GM19025 (cell line): Measurements from ENCODE around the gene NDRG3.

ENCODE experiments used
- ATAC-seq: cut with Tn5 transposase; IDR thresholded peaks from one replicate; pipeline ENCODE4 v1.9.1; 2021; ENCODE audit warnings: mild to moderate bottlenecking, low read depth, moderate library complexity; ENCODE audit not compliant: unreplicated experiment

NDRG3 gene

GRCh38 chr20:36745927-36746659, at the start of gene NDRG3:
NDRG3 (minus strand) TSS chr20:36746090; CDS start chr20:36721735, 24,355 bp downstream.
- ATAC-seq = peak; percentile 86

GRCh38 chr20:36794116-36794474, 48.2 kb upstream of the NDRG3 start:
- ATAC-seq = no peak

GRCh38 chr20:36793294-36794115, 47.6 kb upstream of the NDRG3 start:
- no peak for ATAC-seq

GRCh38 chr20:36792422-36792821, 46.5 kb upstream of the NDRG3 start:
- no peak for ATAC-seq

- no peak for ATAC-seq
These were observed 46.0 kb upstream of the NDRG3 start for GRCh38 chr20:36791862-36792261.

- ATAC-seq = no peak
These were observed 40.8 kb upstream of the NDRG3 start for GRCh38 chr20:36786663-36787062.

- ATAC-seq = no peak
These were observed 40.4 kb upstream of the NDRG3 start for GRCh38 chr20:36786246-36786645.

- ATAC-seq = no peak
These were observed 39.4 kb upstream of the NDRG3 start for GRCh38 chr20:36785308-36785707.

- ATAC-seq = no peak
These were observed 39.0 kb upstream of the NDRG3 start for GRCh38 chr20:36784900-36785299.

- no peak for ATAC-seq
These were observed 38.2 kb upstream of the NDRG3 start for GRCh38 chr20:36784116-36784515.

- ATAC-seq = no peak
These were observed 33.8 kb upstream of the NDRG3 start for GRCh38 chr20:36779656-36780025.

GRCh38 chr20:36778831-36779655, 33.2 kb upstream of the NDRG3 start:
- ATAC-seq = no peak

GRCh38 chr20:36777576-36777975, 31.7 kb upstream of the NDRG3 start:
- no peak for ATAC-seq

- ATAC-seq = no peak
These were observed 31.3 kb upstream of the NDRG3 start for GRCh38 chr20:36777167-36777566.

GRCh38 chr20:36775826-36776225, 29.9 kb upstream of the NDRG3 start:
- ATAC-seq = no peak

GRCh38 chr20:36775196-36775595, 29.3 kb upstream of the NDRG3 start:
- ATAC-seq = no peak

- peak; percentile 86 for ATAC-seq
These were observed 27.9 kb upstream of the NDRG3 start, which contains the start of gene DSN1 for GRCh38 chr20:36773597-36774390. DSN1 (minus strand) TSS chr20:36773763; CDS start chr20:36771458, 2,305 bp downstream.

GRCh38 chr20:36773107-36773596, 27.3 kb upstream of the NDRG3 start:
- no peak for ATAC-seq

GRCh38 chr20:36770680-36771079, 24.8 kb upstream of the NDRG3 start:
- no peak for ATAC-seq
